Measurements from ENCODE around the gene SMIM33. TPM values are rescaled to one million over a fixed set of nuclear protein-coding genes. Genes with fewer than 3 reads are reported as not detected.
"Not testable (repeated sequence)": the region's sequence is repeated elsewhere in the genome, so short reads cannot be mapped to it uniquely, and the experiment has no call there.

SMIM33 gene
- total RNA-seq, 1 experiment from 2014 or later: not detected

GRCh38 chr5:139438707-139439012, 32.1 kb upstream of the SMIM33 start:
- BruUV-seq (replicated peaks): no TSS peak
- Mint-ChIP-seq H3K27me3 (ENCODE audit: insufficient read depth, unreplicated experiment) (no peaks in the 10 kb centered on the region), H3K36me3 (ENCODE audit: insufficient read depth, unreplicated experiment) (no peaks in the 10 kb centered on the region), H3K9me3 (ENCODE audit: unreplicated experiment) (no peaks in the 10 kb centered on the region), H3K27ac (ENCODE audit: low read depth, unreplicated experiment) (peak overlapping the region; percentile 96), H3K4me1 (ENCODE audit: insufficient read depth, unreplicated experiment) (peaks cover 11% of the 10 kb centered on the region), H3K4me3 (ENCODE audit: unreplicated experiment) (peak overlapping the region; percentile 89)
- intact Hi-C loops (cut with micrococcal nuclease): loop anchor here (1.0 kb wide), 1 partner anchor 44 kb away; the partner anchor contains the start of gene STING1
- CTCF ChIA-PET: interaction anchor here (0.5 to 8.3 kb wide), 6 partner anchors 16 to 670 kb away, joined by 3 to 55 read pairs (median 4); no protein-coding TSS in a partner anchor
- POLR2A ChIA-PET: interaction anchor here (0.9 to 1.7 kb wide), 10 partner anchors 35 to 222 kb away, joined by 3 to 14 read pairs (median 6); partner anchors contain the start of genes PAIP2, SPATA24, STING1 and UBE2D2
- no peak for TF ChIP-seq CTCF (IDR thresholded peaks at IDR 0.05; ENCODE audit: unreplicated experiment)
- DNase-seq (ENCODE audit: unreplicated experiment): no peak

DNA sequence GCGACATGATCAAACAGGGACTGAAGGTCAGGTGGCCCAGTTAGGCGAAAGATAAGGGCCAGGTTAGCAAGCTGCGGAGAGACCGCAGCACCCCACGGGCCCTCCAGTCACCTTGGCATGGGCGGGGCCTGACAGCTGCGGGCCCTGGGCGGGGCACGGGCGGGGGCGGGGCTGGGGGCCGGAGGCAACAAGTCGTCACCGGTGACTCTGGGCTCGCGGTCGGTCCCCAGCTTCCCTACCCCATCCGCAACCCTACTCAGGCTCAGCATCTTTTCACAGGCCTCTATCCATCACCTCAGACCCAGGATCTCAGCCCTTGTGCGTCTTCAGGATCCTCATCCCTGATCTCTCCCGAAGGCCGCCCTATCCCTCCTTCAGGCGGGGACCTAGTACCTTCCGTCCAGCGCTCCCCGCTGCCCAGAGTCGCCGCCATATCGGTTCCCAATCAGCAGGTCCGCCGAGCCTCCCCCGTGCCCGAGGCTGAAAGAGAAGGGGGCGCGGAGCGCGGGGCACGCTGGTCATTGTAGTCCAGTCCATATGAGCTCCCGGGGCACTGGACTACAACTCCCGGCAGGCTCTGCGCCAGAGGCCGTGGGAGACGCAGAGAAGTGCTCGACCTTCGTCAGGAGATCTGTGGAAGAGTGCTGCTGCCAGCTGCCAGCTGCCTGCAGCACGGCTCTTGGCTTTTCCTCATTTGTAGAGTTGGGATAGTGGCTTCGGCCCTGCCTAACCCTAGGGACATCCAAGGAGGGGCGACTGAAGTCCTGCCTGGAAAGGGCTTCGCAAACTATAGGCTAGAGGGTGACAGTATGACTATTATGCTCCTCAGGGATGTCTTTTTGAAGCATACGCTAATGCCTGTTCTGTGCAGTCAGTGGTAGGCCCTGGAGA, 31.5 kb upstream of the SMIM33 start, which contains the start of gene DNAJC18:
DNAJC18 (minus strand) TSS at position 513 of the 891 bp plus-strand sequence; CDS start at position 433, 80 bp downstream.
- intact Hi-C loops (cut with micrococcal nuclease): loop anchor here (1.0 kb wide), 1 partner anchor 43 kb away; the partner anchor contains the start of gene STING1
- peak; percentile 92 for DNase-seq (ENCODE audit: unreplicated experiment)
- Mint-ChIP-seq H3K9me3 (ENCODE audit: unreplicated experiment) (no peaks in the 10 kb centered on the region), H3K27me3 (ENCODE audit: insufficient read depth, unreplicated experiment) (no peaks in the 10 kb centered on the region), H3K36me3 (ENCODE audit: insufficient read depth, unreplicated experiment) (no peaks in the 10 kb centered on the region), H3K4me3 (ENCODE audit: unreplicated experiment) (peak within 1 kb of the TSS; percentile 89), H3K27ac (ENCODE audit: low read depth, unreplicated experiment) (peak within 1 kb of the TSS; percentile 96), H3K4me1 (ENCODE audit: insufficient read depth, unreplicated experiment) (peaks cover 11% of the 10 kb centered on the region)
- POLR2A ChIA-PET: interaction anchor here (0.7 to 1.8 kb wide), 18 partner anchors 9 to 222 kb away, joined by 3 to 14 read pairs (median 4); partner anchors contain the start of genes PAIP2, SPATA24, STING1 and UBE2D2
- no peak for TF ChIP-seq CTCF (IDR thresholded peaks at IDR 0.05; ENCODE audit: unreplicated experiment)
- CTCF ChIA-PET: interaction anchor here (0.6 to 8.3 kb wide), 6 partner anchors 16 to 326 kb away, joined by 3 to 55 read pairs (median 4); no protein-coding TSS in a partner anchor
- BruUV-seq (replicated peaks): TSS peak; percentile 77

DNA sequence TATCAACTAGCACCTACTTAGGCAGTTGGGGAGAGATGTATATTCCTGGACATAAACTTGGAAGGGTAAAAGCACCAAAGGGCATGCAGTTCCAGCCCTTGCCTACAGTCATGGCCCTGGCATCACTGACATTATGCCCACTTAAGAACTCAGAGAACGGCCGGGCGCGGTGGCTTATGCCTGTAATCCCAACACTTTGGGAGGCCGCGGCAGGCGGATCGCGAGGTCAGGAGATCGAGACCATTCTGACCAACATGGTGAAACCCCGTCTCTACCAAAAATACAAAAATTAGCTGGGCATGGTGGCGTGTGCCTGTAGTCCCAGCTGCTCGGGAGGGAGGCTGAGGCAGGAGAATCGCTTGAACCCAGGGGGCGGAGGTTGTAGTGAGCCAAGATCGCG, 30.4 kb upstream of the SMIM33 start:
- ChIA-PET CTCF (interaction anchor here (1.0 to 8.3 kb wide), 3 partner anchors 18 to 77 kb away, joined by 3 to 55 read pairs (median 44); no protein-coding TSS in a partner anchor), POLR2A (interaction anchor here (0.9 to 1.8 kb wide), 3 partner anchors 42 to 123 kb away, joined by 3 to 7 read pairs (median 6); partner anchors contain the start of gene STING1)
- H3K27ac Mint-ChIP-seq (ENCODE audit: low read depth, unreplicated experiment); H3K27me3 Mint-ChIP-seq (ENCODE audit: insufficient read depth, unreplicated experiment); H3K36me3 Mint-ChIP-seq (ENCODE audit: insufficient read depth, unreplicated experiment); DNase-seq (ENCODE audit: unreplicated experiment); H3K4me3 Mint-ChIP-seq (ENCODE audit: unreplicated experiment); BruUV-seq (replicated peaks); intact Hi-C loops (cut with micrococcal nuclease); H3K9me3 Mint-ChIP-seq (ENCODE audit: unreplicated experiment): not testable (repeated sequence)
- H3K4me1 Mint-ChIP-seq (ENCODE audit: insufficient read depth, unreplicated experiment): peaks cover 11% of the 10 kb centered on the region

GRCh38 chr5:139443831-139444453, 26.9 kb upstream of the SMIM33 start:
- H3K4me1 Mint-ChIP-seq (ENCODE audit: insufficient read depth, unreplicated experiment): peaks cover 22% of the 10 kb centered on the region
- no peak for TF ChIP-seq CTCF (IDR thresholded peaks at IDR 0.05; ENCODE audit: unreplicated experiment)
- no peak overlapping the region for H3K4me3 Mint-ChIP-seq (ENCODE audit: unreplicated experiment)
- no peaks in the 10 kb centered on the region for H3K27me3 Mint-ChIP-seq (ENCODE audit: insufficient read depth, unreplicated experiment)
- POLR2A ChIA-PET: interaction anchor here (1.2 to 2.2 kb wide), 2 partner anchors 10 to 38 kb away, joined by 3 to 15 read pairs; partner anchors contain the start of gene STING1
- H3K27ac Mint-ChIP-seq (ENCODE audit: low read depth, unreplicated experiment): no peak overlapping the region
- peak; percentile 13 for DNase-seq (ENCODE audit: unreplicated experiment)
- H3K36me3 Mint-ChIP-seq (ENCODE audit: insufficient read depth, unreplicated experiment): no peaks in the 10 kb centered on the region
- H3K9me3 Mint-ChIP-seq (ENCODE audit: unreplicated experiment): no peaks in the 10 kb centered on the region
- CTCF ChIA-PET: interaction anchor here (1.0 to 3.7 kb wide), 5 partner anchors 21 to 74 kb away, joined by 3 to 28 read pairs (median 4); no protein-coding TSS in a partner anchor
- intact Hi-C loops (cut with micrococcal nuclease): no loop called here
- no TSS peak for BruUV-seq (replicated peaks)

All from MCF 10A (cell line).